Psoas muscle (tissue), 8 donors: ENCODE results near the gene PCDH10. TPM values are rescaled to one million over a fixed set of nuclear protein-coding genes. Genes with fewer than 3 reads are reported as not detected.

ENCODE experiments used
- ATAC-seq, 4 donors: fragments of 200-7000 bp; cut with Tn5 transposase; one replicate each; pipeline ENCODE4 v1.9.1; 2020; ENCODE audit warnings: moderate library complexity in 3 of 4, mild to moderate bottlenecking in 2 of 4
- DNase-seq, 2 donors: peaks; one replicate each; pipeline ENCODE4 v3.0.0-alpha.2; 2020
- H3K27ac ChIP-seq: fragments of 200-600 bp; one replicate; pipeline ENCODE4 v1.8.0; 2022
- H3K27me3 ChIP-seq, 3 donors: fragments of 200-600 bp in 1 of 3; one replicate each; pipeline versions ENCODE4 v1.6.1 to v1.8.0; 2013 to 2022; ENCODE audit warnings: low read length in 2 of 3, mild to moderate bottlenecking in 2 of 3, moderate library complexity in 1 of 3; ENCODE audit not compliant: insufficient read depth in 3 of 3
- H3K36me3 ChIP-seq, 2 donors: fragments of 200-600 bp in 1 of 2; one replicate each; pipeline versions ENCODE4 v1.6.1 to v1.8.0; 2013 to 2022; ENCODE audit warnings: low read depth in 1 of 2, mild to moderate bottlenecking in 1 of 2, moderate library complexity in 1 of 2; ENCODE audit not compliant: insufficient read depth in 1 of 2
- H3K4me1 ChIP-seq: fragments of 200-600 bp; one replicate; pipeline ENCODE4 v1.8.0; 2022
- H3K4me3 ChIP-seq: fragments of 200-600 bp; one replicate; pipeline ENCODE4 v1.8.0; 2022; ENCODE audit warnings: mild to moderate bottlenecking
- H3K9me3 ChIP-seq: fragments of 200-600 bp; one replicate; pipeline ENCODE4 v1.8.0; 2022
- CTCF ChIP-seq: fragments of 200-600 bp; IDR thresholded peaks from one replicate; pipeline ENCODE4 v1.8.0; 2022; ENCODE audit warnings: antibody characterized with exemption
- WGBS, 3 donors: extraction: QIAGEN DNeasy Blood & Tissue Kit; methylation state at CpG; one replicate each; pipeline versions ENCODE4 v1.1.6 to v1.1.7; 2013; 5-methylcytosine and 5-hydroxymethylcytosine counted together
- intact Hi-C, 2 donors: fragments of 100-400 bp; cut with DNase I; formaldehyde crosslinking; loops; one replicate each; pipeline versions ENCODE4 v1.11.0 to v1.14.2; 2022
- polyA plus RNA-seq, 3 donors: library from polyadenylated mRNA; stranded (reverse); fragments of 200-250 nt; gene quantifications; one replicate each; pipeline ENCODE4 v1.2.3, GENCODE V29; 2013
- total RNA-seq, 4 donors: library from RNA; stranded (reverse); fragmentation: NEBNext Ultra II Directional in 2 of 4; extraction: Animal tissue kit (Norgen Biotek cat#: 25700) in 2 of 4; gene quantifications; one replicate each; pipeline versions ENCODE4 v1.2.1 to v1.2.4, GENCODE V29; 2021 to 2023
- donor health status: healthy with polysubstance abuse.
- donor health status: DM: no; HTN: no; CAD: no; lungs with moderate emphysema.
- donor health status: Bipolar disorder and iron deficiency.
- donor health status: healthy.
- donor health status: DM: yes; HTN: yes; CAD: no.
- donor health status: DM: no; HTN: no; CAD: no.
- donor health status: DM: no; HTN: no; CAD: no.
- donor health status: DM: yes; HTN: yes; CAD: no.

The PCDH10 gene
- total and polyA plus RNA-seq, 7 donors: 0.01 to 0.12 (median 0.03) TPM; not detected in 3

DNA sequence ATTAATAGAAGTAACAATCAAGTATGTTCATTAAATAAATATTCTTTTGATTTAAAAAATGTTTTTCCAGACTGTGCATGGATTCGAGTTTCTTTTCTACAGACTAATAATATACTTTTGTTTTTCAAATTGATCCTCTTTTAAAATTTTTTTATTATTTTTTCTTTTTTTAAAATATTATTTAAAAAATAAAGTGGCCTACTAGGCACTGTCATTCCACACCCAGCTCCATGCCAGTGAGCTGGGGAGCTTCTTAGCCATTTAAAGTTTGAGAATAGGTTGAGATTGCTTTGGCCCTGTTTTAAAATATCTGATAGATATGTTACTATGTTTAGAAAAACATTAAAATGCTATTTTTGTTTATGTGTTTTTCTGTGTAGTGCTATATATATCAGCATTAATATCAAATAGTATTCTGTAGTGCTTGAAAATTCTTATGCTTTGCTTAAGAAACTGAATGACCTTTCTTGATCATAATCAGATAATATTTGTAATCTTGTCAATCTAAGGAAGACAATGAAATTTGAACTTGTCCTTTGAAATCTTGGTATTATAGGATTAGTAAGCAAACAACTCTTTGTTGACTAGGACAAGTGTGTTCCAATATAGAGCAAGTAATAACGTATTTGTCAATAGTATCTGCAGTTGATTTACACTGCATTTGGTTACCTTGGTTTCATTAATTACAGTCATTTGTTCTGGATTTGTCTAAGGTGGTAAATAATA lies 12.6 kb downstream of the PCDH10 start:
- Histone ChIP-seq H3K4me3 (no peak overlapping the region), H3K4me1 (no peaks in the 10 kb centered on the region), H3K27me3 (no peaks in the 10 kb centered on the region), H3K36me3 (no peaks in the 10 kb centered on the region), H3K9me3 (no peaks in the 10 kb centered on the region), H3K27ac (no peak overlapping the region)
- ATAC-seq: no peak
- intact Hi-C loops: no loop called here
- no peak for DNase-seq
- TF ChIP-seq CTCF: no peak
- WGBS, 3 donors: 83 to 90% (median 89%) methylated on average over 2 of the region's 2 CpGs

DNA sequence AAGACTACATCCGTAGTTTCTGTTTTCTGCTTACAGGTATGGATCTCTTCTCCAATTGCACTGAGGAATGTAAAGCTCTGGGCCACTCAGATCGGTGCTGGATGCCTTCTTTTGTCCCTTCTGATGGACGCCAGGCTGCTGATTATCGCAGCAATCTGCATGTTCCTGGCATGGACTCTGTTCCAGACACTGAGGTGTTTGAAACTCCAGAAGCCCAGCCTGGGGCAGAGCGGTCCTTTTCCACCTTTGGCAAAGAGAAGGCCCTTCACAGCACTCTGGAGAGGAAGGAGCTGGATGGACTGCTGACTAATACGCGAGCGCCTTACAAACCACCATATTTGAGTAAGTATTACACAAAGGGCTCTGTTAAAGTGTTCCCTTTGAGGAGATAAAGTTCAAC lies 13.8 kb downstream of the PCDH10 start:
- Histone ChIP-seq H3K27me3 (no peaks in the 10 kb centered on the region), H3K4me1 (no peaks in the 10 kb centered on the region), H3K36me3 (no peaks in the 10 kb centered on the region), H3K4me3 (no peak overlapping the region), H3K9me3 (no peaks in the 10 kb centered on the region), H3K27ac (no peak overlapping the region)
- intact Hi-C loops: no loop called here
- WGBS, 3 donors: 83 to 89% (median 85%) methylated on average over 8 of the region's 8 CpGs
- no peak for TF ChIP-seq CTCF
- no peak for DNase-seq
- no peak for ATAC-seq

- no peaks in the 10 kb centered on the region for H3K36me3 ChIP-seq
- no peak overlapping the region for H3K27ac ChIP-seq
- DNase-seq (no peak), ATAC-seq (no peak)
- no peak for TF ChIP-seq CTCF
- H3K4me1 ChIP-seq: no peaks in the 10 kb centered on the region
- intact Hi-C loops: no loop called here
- H3K9me3 ChIP-seq: no peaks in the 10 kb centered on the region
- 65 to 84% (median 81%) methylated on average over 2 of the region's 2 CpGs for WGBS, 3 donors
- H3K27me3 ChIP-seq: no peaks in the 10 kb centered on the region
- no peak overlapping the region for H3K4me3 ChIP-seq
These were observed 29.9 kb downstream of the PCDH10 start for GRCh38 chr4:133178956-133179355.

GRCh38 chr4:133186210-133186609 lies 37.1 kb downstream of the PCDH10 start:
- Histone ChIP-seq H3K9me3 (no peaks in the 10 kb centered on the region), H3K4me3 (no peak overlapping the region), H3K27ac (no peak overlapping the region), H3K27me3 (no peaks in the 10 kb centered on the region), H3K36me3 (no peaks in the 10 kb centered on the region), H3K4me1 (no peaks in the 10 kb centered on the region)
- TF ChIP-seq CTCF: no peak
- intact Hi-C loops: no loop called here
- DNase-seq (no peak), ATAC-seq (no peak)

GRCh38 chr4:133186845-133187244 lies 37.8 kb downstream of the PCDH10 start:
- H3K27me3 ChIP-seq: no peaks in the 10 kb centered on the region
- intact Hi-C loops: no loop called here
- ATAC-seq (no peak), DNase-seq (no peak)
- WGBS, 3 donors: 95 to 98% (median 96%) methylated on average over 5 of the region's 5 CpGs
- no peaks in the 10 kb centered on the region for H3K9me3 ChIP-seq
- no peak overlapping the region for H3K4me3 ChIP-seq
- H3K27ac ChIP-seq: no peak overlapping the region
- TF ChIP-seq CTCF: no peak
- no peaks in the 10 kb centered on the region for H3K36me3 ChIP-seq
- H3K4me1 ChIP-seq: no peaks in the 10 kb centered on the region
